ENCODE results near the gene KIF6.

The KIF6 gene

GRCh38 chr6:39553029-39553428 lies 172.2 kb downstream of the KIF6 start:
- TF ChIP-seq FOXM1 (IDR thresholded peaks at IDR 0.05; ENCODE audit: borderline replicate concordance) (no peak), ELF4 (IDR thresholded peaks at IDR 0.05) (no peak), NFRKB (IDR thresholded peaks at IDR 0.05) (no peak)
- CTCF ChIA-PET = interaction anchor here (0.7 kb wide), 1 partner anchor 9 kb away, joined by 3 read pairs; no protein-coding TSS in a partner anchor
- POLR2A ChIA-PET = no interaction called here
- no peak for DNase-seq (ENCODE audit: extremely low spot score)

DNA sequence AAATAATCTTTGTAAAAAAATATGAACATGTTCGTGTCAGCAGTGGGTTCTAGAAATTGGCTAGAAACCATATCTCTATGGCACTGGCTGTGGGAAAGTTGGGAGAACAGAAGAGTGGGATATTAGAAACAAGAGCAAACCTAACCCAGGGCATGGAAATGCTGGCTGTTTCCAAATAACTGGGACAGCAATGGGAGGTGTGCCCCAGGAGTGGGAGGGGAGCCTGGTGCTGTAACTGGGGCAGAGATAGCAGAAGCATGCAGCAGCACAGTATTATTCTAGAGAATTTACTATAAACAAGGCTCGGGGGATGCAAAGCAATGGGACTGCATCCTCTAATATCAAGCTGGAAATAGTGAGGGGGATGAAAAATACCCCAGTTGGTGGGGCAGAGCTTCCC lies 175.0 kb downstream of the KIF6 start:
- ChIA-PET CTCF (interaction anchor here (0.6 kb wide), 1 partner anchor 28 kb away, joined by 3 read pairs; no protein-coding TSS in a partner anchor), POLR2A (no interaction called here)

GRCh38 chr6:39546731-39547130 lies 178.5 kb downstream of the KIF6 start:
- POLR2A ChIA-PET = no interaction called here
- TF ChIP-seq ARNT (IDR thresholded peaks at IDR 0.05) (no peak), FOXK2 (IDR thresholded peaks at IDR 0.05) (no peak), SP1 (IDR thresholded peaks at IDR 0.05) (no peak), ELF4 (IDR thresholded peaks at IDR 0.05) (no peak), SUZ12 (IDR thresholded peaks at IDR 0.05) (no peak), FOXM1 (IDR thresholded peaks at IDR 0.05; ENCODE audit: borderline replicate concordance) (no peak), NFRKB (IDR thresholded peaks at IDR 0.05) (no peak), ZNF384 (IDR thresholded peaks at IDR 0.05) (no peak)
- DNase-seq (ENCODE audit: extremely low spot score) = no peak
- CTCF ChIA-PET = no interaction called here

More for the DNA sequence above, 175.0 kb downstream of the KIF6 start:
- TF ChIP-seq LEF1 (IDR thresholded peaks at IDR 0.05; ENCODE audit: borderline replicate concordance) (no peak), ELF4 (IDR thresholded peaks at IDR 0.05) (no peak), FOXA1 (IDR thresholded peaks at IDR 0.05) (no peak), FOXK2 (IDR thresholded peaks at IDR 0.05) (no peak), PKNOX1 (IDR thresholded peaks at IDR 0.05) (no peak), BHLHE40 (IDR thresholded peaks at IDR 0.05; ENCODE audit: borderline replicate concordance) (no peak), SP1 (IDR thresholded peaks at IDR 0.05) (no peak), ARNT (IDR thresholded peaks at IDR 0.05) (no peak), HDGF (IDR thresholded peaks at IDR 0.05; ENCODE audit: borderline replicate concordance) (no peak), ZNF384 (IDR thresholded peaks at IDR 0.05) (no peak), NFRKB (IDR thresholded peaks at IDR 0.05) (no peak), FOXM1 (IDR thresholded peaks at IDR 0.05; ENCODE audit: borderline replicate concordance) (no peak), CTBP1 (IDR thresholded peaks at IDR 0.05; ENCODE audit: borderline replicate concordance) (no peak), SUZ12 (IDR thresholded peaks at IDR 0.05) (no peak), L3MBTL2 (conservative IDR thresholded peaks at IDR 0.05) (no peak), TARDBP (IDR thresholded peaks at IDR 0.05) (no peak)
- DNase-seq (ENCODE audit: extremely low spot score) = no peak

DNA sequence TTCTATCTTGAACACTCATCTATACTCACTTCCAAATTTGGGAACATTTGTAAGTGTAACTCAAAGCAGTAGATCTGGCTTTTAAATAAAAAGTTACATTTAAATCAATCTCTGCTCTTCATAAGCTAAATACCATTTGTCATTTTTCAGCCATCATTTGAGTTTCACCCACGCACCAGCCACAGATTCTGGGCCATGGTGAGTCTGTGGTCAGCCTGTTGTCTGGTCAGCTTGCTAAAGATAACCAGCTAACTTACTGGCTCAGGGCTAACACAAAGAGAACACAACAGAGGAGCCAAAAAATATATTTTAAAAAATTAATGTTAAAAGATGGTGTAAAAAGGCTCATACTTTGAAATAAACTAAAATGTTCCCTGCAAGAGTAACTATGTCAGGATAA lies 181.3 kb downstream of the KIF6 start:
- ChIA-PET CTCF (interaction anchor here (0.6 kb wide), 2 partner anchors 9 to 203 kb away, joined by 3 read pairs; no protein-coding TSS in a partner anchor), POLR2A (no interaction called here)
- DNase-seq (ENCODE audit: extremely low spot score) = no peak
- TF ChIP-seq FOXK2 (IDR thresholded peaks at IDR 0.05) (no peak), HDGF (IDR thresholded peaks at IDR 0.05; ENCODE audit: borderline replicate concordance) (no peak), BHLHE40 (IDR thresholded peaks at IDR 0.05; ENCODE audit: borderline replicate concordance) (no peak), NFRKB (IDR thresholded peaks at IDR 0.05) (no peak), LEF1 (IDR thresholded peaks at IDR 0.05; ENCODE audit: borderline replicate concordance) (no peak), ELF4 (IDR thresholded peaks at IDR 0.05) (no peak), FOXM1 (IDR thresholded peaks at IDR 0.05; ENCODE audit: borderline replicate concordance) (no peak), TARDBP (IDR thresholded peaks at IDR 0.05) (no peak), SUZ12 (IDR thresholded peaks at IDR 0.05) (no peak), L3MBTL2 (conservative IDR thresholded peaks at IDR 0.05) (no peak)

- TF ChIP-seq SP1 (IDR thresholded peaks at IDR 0.05) = no peak
- no peak for TF ChIP-seq HDGF (IDR thresholded peaks at IDR 0.05; ENCODE audit: borderline replicate concordance)
- no peak for TF ChIP-seq ARNT (IDR thresholded peaks at IDR 0.05)
- TF ChIP-seq NFRKB (IDR thresholded peaks at IDR 0.05) = no peak
- no peak for TF ChIP-seq LEF1 (IDR thresholded peaks at IDR 0.05; ENCODE audit: borderline replicate concordance)
- no peak for TF ChIP-seq BHLHE40 (IDR thresholded peaks at IDR 0.05; ENCODE audit: borderline replicate concordance)
- no peak for TF ChIP-seq FOXK2 (IDR thresholded peaks at IDR 0.05)
- TF ChIP-seq FOXM1 (IDR thresholded peaks at IDR 0.05; ENCODE audit: borderline replicate concordance) = no peak
- no peak for TF ChIP-seq ELF4 (IDR thresholded peaks at IDR 0.05)
- TF ChIP-seq L3MBTL2 (conservative IDR thresholded peaks at IDR 0.05) = no peak
- no peak for TF ChIP-seq SUZ12 (IDR thresholded peaks at IDR 0.05)
- no peak for TF ChIP-seq FOXA1 (IDR thresholded peaks at IDR 0.05)
- TF ChIP-seq TARDBP (IDR thresholded peaks at IDR 0.05) = no peak
- no peak for TF ChIP-seq ZNF384 (IDR thresholded peaks at IDR 0.05)
- no peak for TF ChIP-seq PKNOX1 (IDR thresholded peaks at IDR 0.05)
- TF ChIP-seq CTBP1 (IDR thresholded peaks at IDR 0.05; ENCODE audit: borderline replicate concordance) = no peak
- DNase-seq (ENCODE audit: extremely low spot score) = no peak
- ChIA-PET POLR2A (no interaction called here), CTCF (no interaction called here)
Measured at GRCh38 chr6:39543095-39543494, 182.1 kb downstream of the KIF6 start.

DNA sequence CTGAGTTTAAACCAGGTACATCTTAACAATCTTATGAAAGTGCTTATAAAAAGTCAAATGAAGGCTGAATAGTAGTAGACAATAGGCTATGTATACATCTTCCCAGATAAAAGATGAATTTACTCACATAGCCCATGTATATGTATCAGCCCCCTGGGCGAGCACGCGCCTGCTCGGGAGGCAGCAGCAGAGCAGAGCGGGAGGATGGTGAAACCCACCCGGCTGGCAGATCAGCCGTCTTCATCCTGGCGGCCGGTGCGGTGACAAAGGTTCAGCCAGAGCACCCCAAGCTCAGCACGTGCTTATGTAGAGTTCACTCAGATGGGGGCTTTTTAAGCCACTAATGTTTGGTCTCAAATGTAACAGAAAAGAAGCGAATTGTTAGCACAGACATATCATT lies 184.8 kb downstream of the KIF6 start:
- DNase-seq (ENCODE audit: extremely low spot score) = no peak
- TF ChIP-seq ARNT (IDR thresholded peaks at IDR 0.05) (no peak), FOXM1 (IDR thresholded peaks at IDR 0.05; ENCODE audit: borderline replicate concordance) (no peak), SP1 (IDR thresholded peaks at IDR 0.05) (no peak), FOXK2 (IDR thresholded peaks at IDR 0.05) (no peak), CTBP1 (IDR thresholded peaks at IDR 0.05; ENCODE audit: borderline replicate concordance) (no peak), ZNF384 (IDR thresholded peaks at IDR 0.05) (no peak), PKNOX1 (IDR thresholded peaks at IDR 0.05) (no peak), LEF1 (IDR thresholded peaks at IDR 0.05; ENCODE audit: borderline replicate concordance) (no peak), ELF4 (IDR thresholded peaks at IDR 0.05) (no peak), TARDBP (IDR thresholded peaks at IDR 0.05) (no peak), BHLHE40 (IDR thresholded peaks at IDR 0.05; ENCODE audit: borderline replicate concordance) (no peak), FOXA1 (IDR thresholded peaks at IDR 0.05) (no peak)
- ChIA-PET CTCF (no interaction called here), POLR2A (no interaction called here)
